Omental fat pad (tissue), 4 donors: ENCODE data around the gene MAST3. TPM values are rescaled to one million over a fixed set of nuclear protein-coding genes. Genes with fewer than 3 reads are reported as not detected.

Source experiments
- ATAC-seq: fragments of 150-250 bp; one replicate; pipeline ENCODE4 v1.9.1; 2016; ENCODE audit warnings: mild to moderate bottlenecking, moderate library complexity; ENCODE audit not compliant: low FRiP score
- DNase-seq: peaks from one replicate; pipeline ENCODE4 v3.0.0-alpha.2; 2019; ENCODE audit warnings: low spot score
- total RNA-seq, 4 donors: library from RNA; depleted of rRNA; stranded (reverse); fragments of >200 nt; gene quantifications; one replicate each; pipeline ENCODE4 v1.1.0, GENCODE V29; 2016
- TF ChIP-seq, protein P1 (sequence below), 3 donors: fragments of 450-650 bp; IDR thresholded peaks; one replicate each; pipeline ENCODE4 v1.5.1; 2016 to 2017; ENCODE audit warnings: antibody characterized with exemption in 3 of 3, mild to moderate bottlenecking in 3 of 3, moderate library complexity in 2 of 3

The MAST3 gene
- total RNA-seq, 4 donors from 2014 or later: 4.5 to 14.8 (median 8.9) TPM

DNA sequence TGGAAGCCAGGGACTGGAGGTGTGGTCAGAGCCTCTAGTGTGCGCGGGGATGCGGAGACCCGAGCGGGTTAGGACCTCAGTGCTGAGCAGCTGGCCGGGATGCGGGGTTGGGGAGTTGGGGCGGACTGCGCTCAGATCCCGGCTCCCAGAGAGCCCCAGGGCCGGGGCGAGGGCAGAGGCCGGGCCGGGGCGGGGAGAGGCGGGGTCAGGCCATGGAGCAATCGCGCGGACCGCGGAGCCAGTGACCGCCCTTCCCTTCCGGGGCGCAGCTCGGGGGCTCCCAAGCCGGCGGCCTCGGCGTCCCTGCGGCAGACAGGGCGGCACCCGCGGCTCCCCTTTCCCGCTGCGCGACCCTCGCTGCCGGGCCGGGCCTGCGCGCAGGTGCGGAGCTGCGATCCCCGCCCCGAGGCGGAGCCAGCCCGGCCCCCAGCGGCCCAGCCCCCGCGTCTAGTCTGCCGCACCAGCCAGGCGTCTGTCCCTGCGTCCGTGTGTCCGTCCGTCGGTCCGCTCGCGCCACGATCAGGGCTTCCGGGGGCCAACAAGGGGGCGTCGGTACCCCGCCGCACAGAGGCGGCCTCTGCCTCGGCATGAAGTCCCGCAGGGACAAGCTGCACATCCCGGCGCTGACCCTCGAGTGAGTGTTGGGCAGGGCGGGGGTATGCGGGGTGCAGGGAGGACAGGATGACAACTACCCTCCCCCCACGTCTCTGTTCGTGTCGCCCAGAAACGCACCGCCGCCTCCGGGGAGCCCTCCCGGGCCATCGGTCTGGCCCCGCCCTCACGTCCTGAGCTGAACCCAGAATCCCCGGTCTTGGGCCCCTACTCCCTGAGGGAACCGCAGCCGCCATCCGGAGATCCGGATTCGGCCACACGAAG, 12.4 kb downstream of the MAST3 start:
- ATAC-seq (peak; percentile 63), DNase-seq (no peak)
- TF ChIP-seq, protein P1, sequence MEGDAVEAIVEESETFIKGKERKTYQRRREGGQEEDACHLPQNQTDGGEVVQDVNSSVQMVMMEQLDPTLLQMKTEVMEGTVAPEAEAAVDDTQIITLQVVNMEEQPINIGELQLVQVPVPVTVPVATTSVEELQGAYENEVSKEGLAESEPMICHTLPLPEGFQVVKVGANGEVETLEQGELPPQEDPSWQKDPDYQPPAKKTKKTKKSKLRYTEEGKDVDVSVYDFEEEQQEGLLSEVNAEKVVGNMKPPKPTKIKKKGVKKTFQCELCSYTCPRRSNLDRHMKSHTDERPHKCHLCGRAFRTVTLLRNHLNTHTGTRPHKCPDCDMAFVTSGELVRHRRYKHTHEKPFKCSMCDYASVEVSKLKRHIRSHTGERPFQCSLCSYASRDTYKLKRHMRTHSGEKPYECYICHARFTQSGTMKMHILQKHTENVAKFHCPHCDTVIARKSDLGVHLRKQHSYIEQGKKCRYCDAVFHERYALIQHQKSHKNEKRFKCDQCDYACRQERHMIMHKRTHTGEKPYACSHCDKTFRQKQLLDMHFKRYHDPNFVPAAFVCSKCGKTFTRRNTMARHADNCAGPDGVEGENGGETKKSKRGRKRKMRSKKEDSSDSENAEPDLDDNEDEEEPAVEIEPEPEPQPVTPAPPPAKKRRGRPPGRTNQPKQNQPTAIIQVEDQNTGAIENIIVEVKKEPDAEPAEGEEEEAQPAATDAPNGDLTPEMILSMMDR (IDR thresholded peaks at IDR 0.05): no peak

DNA sequence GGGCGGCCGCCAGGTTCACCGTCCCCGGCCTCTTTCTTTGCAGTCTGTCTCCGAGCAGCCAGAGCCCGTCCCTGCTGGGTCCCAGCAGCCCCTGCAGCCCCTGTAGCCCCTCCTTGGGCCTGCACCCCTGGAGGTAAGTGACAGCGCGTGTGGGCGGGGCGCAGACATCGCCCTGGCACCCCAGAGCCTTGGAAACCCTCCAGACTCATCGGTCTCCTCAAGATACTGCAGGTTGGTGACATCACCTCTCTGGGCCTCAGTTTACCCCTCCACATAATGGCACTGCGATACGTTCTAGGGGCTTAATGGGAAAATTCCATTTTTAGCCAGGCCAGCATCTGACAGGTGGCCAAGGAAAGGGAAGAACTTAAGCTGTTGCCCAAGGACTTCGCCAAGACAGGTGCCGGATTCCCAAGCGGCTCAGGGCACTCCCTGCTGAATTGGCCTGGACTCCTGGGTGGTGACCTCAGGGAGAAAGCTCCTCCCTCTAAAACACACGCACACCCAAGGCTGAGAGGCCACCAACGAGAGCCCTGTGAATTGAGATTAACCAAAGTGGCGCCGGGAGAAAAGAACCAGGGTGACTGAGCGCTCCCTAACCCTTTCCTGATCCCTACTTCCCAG, 13.1 kb downstream of the MAST3 start:
- no peak for DNase-seq
- no peak for ATAC-seq
- TF ChIP-seq, protein P1 (IDR thresholded peaks at IDR 0.05): no peak

DNA sequence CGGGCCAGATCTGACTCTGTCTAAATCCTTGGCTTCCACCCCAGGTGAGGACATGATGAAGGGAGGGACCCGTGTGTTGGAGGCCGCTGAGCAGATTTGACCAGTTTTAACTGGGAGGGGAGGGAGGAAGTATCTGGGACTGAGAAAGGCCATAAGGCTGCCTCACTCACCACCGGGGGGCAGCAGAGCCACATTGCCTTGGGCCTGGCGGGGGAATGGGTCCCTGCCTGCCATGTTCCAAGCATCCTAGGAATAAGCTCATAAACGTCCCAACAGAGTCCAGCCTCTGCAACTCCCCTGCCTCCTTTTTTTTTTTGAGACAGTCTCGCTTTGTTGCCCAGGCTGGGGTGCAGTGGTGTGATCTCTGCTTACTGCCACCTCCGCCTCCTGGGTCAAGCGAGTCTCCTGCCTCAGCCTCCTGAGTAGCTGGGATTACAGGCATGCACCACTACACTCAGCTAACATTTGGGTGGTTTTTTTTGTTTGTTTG, 15.5 kb downstream of the MAST3 start:
- peak; percentile 62 for ATAC-seq
- TF ChIP-seq, protein P1 (IDR thresholded peaks at IDR 0.05): peak in 1 of 3 donors; percentile 55
- DNase-seq: peak; percentile 74

DNA sequence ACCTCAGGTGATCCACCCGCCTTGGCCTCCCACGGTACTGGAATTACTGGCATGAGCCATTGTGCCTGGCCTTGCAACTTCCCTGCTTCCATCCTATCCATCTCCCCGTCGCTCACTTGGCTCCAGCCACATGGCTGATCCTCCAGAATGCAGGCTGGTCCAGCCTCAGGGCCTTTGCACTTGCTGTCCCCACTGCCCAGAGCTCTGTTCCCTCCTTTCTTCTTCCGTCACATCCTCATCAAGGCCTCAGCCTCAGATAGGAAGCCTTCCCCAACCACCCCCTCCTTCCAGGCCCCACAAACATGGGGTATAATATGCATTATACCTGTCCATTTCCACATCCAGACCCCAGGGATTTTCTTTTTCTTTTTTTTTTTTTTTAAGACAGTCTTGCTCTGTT, 16.2 kb downstream of the MAST3 start:
- TF ChIP-seq, protein P1 (IDR thresholded peaks at IDR 0.05): no peak
- no peak for DNase-seq
- no peak for ATAC-seq

DNA sequence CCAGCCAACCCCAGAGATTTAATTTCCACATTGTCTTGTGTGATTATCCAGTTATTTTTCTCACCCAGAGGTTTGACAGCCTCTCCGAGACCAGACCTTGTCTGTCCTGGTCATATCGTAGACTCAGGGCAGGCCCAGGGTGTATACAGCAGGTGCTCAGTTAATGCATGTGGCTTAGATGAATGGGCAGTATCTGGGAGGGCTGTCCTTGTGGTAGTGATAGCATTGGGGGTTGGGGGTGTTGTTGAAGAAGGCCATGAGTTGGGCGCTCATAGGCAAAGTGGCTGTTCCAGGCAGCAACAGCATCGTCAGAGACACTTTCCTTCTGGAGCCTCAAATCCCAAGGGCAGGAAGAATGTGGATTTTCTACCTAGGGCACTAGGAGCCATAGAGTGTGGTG, 16.9 kb downstream of the MAST3 start:
- no peak for ATAC-seq
- DNase-seq: no peak
- TF ChIP-seq, protein P1 (IDR thresholded peaks at IDR 0.05): no peak

DNA sequence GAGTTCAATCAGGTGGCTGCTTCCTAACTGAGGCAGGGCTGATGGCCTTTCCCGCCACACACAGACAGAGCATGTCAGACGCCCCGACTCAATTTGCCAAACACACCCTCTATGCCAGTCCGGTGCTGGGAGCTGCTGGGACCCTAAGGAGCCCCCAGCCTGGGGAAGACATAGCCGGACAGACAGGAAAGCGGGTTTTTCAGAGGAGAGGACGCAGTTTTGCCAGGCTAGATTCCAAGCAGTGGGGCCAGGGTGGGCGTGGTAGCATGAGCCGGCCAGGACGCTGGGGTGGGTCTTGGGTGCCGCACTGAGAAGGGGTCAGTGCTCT, 19.8 kb downstream of the MAST3 start:
- TF ChIP-seq, protein P1 (IDR thresholded peaks at IDR 0.05): no peak
- no peak for ATAC-seq
- DNase-seq: no peak
